GM19240 (cell line): Measurements from ENCODE around the gene NUP62.
"Not testable (repeated sequence)": the region's sequence is repeated elsewhere in the genome, so short reads cannot be mapped to it uniquely, and the experiment has no call there.

Experiments used
- DNase-seq: peaks from one replicate; pipeline ENCODE4 v3.0.0; 2011; ENCODE audit warnings: low spot score; ENCODE audit not compliant: insufficient read length

Gene NUP62, protein sequence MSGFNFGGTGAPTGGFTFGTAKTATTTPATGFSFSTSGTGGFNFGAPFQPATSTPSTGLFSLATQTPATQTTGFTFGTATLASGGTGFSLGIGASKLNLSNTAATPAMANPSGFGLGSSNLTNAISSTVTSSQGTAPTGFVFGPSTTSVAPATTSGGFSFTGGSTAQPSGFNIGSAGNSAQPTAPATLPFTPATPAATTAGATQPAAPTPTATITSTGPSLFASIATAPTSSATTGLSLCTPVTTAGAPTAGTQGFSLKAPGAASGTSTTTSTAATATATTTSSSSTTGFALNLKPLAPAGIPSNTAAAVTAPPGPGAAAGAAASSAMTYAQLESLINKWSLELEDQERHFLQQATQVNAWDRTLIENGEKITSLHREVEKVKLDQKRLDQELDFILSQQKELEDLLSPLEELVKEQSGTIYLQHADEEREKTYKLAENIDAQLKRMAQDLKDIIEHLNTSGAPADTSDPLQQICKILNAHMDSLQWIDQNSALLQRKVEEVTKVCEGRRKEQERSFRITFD

DNA sequence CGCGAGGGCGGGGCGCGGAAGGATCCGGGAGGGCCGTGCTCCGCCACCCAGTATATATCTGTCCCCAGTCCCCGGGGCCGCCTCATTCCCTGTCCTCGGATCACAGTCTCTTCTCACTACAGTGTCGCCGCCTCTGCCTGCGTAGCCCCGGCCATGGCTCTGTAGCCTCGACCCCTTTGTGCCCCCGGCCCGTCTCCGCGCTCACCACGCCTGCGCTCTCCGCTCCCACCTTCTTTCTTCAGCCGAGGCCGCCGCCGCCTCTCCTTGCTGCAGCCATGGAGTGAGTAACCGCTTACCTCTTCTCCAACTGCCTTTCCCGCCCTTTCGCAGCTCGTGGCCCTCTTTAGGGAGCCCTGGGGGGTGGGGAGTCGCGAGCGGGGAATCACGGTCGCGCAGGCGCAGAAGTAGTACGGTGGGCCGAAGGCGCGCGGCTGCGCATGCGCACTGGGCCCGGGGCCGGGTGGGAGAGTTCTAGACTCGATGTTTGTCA lies at the start of gene NUP62, which contains the start of gene ATF5:
Gene NUP62 (minus strand): TSS at position 384 of the 490 bp plus-strand sequence. CDS start 19,697 bp downstream, outside the sequence.
Gene ATF5 (plus strand): TSS at position 85 of the 490 bp plus-strand sequence. CDS start 1,646 bp downstream, outside the sequence.
- DNase-seq, result peak; percentile 86

DNA sequence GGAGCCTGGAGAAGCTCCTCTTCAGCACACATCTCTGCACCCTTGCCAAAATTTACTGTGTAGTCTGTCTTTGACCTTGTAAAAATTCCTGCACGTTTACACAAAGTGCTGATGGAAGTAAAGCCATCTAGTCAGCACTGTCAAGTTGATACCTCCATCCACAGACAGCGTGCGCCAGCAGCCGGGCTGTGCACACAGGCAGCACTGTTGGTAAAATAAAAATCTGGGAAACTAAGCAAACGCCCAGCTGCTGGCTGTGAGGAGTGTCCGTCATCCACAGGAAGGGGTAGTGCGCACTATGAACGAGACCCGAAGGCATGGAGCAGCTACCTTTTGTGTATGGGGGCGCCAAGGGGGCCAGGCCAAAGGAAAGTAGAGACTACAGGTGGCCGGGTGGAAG lies 49.0 kb upstream of the NUP62 start:
- DNase-seq, result no peak

DNA sequence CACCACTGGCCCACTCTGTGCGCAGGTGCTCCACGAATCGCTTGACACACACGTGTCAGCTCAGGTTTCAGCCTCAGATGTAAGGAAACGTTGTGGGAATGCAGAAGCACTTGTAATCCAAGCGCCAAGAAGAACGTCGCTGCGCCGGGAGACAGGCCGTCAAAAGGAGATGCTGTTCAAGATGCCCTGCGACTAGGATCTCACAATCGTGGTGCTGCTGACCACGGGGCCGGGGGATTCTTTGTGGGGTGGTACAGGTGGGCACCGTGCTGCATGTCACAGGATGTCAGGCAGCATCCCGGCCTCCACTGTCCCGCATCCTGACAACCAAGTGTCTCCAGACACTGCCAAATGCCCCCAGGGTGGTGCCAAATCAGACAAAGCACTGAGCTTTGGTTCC lies 48.6 kb upstream of the NUP62 start:
- no peak for DNase-seq

DNA sequence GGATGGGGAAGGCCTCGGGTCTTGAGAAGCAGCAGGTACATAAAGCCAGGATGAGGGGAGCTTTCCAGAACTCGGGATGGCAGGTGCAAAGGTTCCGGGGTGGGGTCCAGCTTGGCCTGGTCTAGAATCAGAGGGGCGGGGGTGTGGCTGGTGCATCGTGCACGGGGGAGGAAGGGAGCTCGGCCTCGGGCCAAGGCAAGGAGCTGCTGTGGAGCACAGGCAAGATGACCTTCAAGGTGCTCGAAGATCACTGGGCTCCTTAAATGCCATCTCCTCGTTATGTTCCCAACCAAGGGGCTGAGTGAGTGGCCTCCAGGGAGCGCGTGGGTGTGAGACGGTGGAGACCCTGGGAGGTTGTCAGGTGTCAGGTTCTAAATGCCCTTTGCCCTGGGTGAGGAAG lies 47.8 kb upstream of the NUP62 start:
- DNase-seq, result no peak

DNA sequence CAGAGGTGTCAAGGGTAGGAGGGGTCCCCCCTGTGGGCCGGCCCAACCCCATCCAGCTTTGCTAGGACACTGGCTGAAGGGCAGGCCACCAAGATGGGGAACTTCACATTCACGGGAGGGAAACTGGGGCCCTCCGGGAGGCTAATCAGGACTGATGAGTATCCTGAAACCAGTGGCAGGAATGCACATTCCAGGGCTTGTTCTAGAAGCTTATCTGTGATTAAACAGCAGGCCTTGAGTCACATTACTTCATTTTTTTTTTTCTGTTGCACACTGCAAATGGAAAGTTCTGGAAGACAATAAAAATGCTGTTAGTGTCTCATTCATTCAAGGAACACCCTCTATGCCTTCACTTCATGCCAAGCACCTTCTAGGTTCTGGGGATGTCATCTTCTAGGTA lies 47.2 kb upstream of the NUP62 start:
- DNase-seq, result no peak

DNA sequence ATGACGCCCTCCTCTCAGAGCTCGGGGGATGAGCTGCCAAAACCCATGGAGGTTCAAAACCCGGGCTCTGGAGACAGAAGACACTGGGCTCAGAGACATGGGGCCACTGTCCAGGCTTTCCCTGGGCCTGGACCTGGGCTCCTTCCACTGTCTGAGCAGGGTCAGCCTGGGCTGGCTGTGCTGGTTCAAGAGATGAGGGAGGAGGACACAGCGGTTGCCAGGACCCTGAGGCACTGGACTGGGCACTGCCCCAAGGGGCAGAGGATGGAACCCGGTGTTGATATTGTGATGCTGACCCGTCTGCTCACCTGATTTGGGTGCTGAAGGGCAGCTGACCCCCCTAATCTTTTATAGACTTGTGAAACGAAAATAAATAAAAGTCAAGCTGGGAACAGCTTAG lies 45.7 kb upstream of the NUP62 start:
- no peak for DNase-seq

DNA sequence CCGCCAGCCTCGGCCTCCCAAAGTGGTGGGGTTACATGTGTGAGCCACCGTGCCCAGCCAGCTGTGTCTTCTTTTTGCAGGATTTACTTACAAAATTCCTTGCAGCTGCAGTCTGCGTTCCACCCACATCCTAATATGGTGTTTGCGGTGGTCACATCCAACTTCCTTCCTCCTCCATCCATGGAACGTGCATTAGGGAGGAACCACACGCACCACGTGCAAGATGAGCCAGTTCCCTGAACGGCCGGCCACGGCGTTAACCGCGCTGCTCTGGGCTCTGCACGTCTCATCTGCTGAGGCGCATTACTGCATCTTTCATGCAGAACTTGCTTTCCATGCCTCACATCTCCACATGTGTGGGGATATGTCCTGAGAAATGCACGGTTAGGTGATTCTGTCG lies 44.7 kb upstream of the NUP62 start:
- DNase-seq, result no peak

DNA sequence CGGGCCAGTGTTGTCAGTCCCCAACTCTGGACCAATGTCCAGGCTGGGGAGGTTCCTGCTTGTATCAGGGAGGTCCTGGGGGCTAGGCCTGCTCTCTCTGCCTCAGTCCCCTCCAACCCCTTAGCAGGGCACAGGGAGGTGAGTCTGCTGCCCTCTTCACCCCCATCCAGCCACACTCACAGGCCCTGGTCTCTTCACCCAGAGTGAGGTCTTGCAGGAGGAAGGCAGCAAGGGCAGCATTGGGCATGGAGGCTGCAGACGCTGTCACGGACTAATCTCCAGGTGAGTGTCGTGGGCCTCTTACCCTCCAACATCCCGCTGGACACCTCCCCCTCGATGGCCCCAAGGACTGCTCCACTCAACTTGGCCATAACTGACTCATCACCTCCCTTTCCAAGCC lies 43.5 kb upstream of the NUP62 start:
- no peak for DNase-seq

DNA sequence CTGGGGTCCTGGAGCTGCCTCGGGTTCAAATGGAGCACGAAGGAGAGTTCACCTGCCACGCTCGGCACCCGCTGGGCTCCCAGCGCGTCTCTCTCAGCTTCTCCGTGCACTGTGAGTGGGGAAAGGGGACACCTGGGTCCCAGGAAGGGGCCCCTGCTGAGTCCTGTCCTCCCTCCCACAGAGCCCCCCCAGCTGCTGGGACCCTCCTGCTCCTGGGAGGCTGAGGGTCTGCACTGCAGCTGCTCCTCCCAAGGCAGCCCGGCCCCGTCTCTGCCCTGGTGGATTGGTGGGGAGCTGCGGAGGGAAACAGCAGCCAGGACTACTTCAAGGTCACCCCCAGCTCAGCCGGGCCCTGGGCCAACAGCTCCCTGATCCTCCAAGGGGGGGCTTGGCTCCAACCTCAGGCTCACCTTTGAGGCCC lies 42.7 kb upstream of the NUP62 start:
- no peak for DNase-seq

DNA sequence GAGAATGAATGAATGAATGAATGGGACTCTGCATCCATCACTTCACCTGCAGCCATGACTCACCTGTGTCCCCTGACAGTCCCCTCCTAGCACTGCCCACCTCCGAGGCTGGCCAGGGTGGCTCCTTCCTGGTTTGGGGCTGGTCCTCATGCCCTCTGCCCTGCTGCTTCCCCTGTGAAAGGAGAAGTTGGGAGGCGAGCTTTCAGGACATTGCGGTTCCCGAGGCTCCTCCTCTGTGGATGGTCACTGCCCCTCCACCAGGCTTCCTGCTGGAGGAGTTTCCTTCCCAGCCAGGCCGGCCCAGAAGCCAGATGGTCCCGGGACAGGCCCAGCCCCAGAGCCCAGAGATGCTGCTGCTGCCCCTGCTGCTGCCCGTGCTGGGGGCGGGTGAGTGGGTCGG lies 40.1 kb upstream of the NUP62 start:
- DNase-seq, result not testable (repeated sequence)

DNA sequence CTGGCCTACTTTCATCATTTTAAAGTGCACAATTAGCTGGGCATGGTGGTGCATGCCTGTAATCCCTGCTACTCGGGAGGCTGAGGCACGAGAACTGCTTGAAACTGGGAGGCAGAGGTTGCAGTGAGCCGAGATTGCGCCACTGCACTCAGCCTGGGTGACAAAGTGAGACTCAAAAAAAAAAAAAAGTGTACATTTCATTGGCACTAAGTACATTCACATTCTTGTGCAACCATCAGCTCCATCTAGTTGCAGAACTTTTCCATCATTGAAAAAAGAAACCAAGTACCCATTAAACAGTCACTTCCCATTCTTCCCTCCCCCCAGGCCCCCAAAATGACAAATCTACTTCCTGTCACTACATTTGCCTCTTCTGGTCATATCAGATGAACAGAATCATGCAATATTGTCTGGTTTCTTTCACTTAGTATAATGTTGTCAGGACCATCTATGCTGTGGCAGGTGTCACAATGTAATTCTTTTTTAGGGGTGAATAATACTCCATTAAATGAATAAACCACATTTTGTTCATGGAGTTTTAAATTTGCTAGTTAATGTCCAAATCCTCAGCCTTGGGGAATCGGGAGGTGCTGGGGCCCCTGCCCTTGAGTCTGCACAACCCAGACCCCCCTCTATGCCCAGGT lies 39.1 kb upstream of the NUP62 start:
- DNase-seq, result no peak

DNA sequence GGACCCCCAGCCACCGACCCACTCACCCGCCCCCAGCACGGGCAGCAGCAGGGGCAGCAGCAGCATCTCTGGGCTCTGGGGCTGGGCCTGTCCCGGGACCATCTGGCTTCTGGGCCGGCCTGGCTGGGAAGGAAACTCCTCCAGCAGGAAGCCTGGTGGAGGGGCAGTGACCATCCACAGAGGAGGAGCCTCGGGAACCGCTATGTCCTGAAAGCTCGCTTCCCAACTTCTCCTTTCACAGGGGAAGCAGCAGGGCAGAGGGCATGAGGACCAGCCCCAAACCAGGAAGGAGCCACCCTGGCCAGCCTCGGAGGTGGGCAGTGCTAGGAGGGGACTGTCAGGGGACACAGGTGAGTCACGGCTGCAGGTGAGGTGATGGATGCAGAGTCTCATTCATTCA lies 31.7 kb upstream of the NUP62 start, which contains the start of gene SIGLEC11:
Gene SIGLEC11 (minus strand): TSS at position 193 of the 400 bp plus-strand sequence. CDS start 91 bp downstream, at position 102.
- not testable (repeated sequence) for DNase-seq

DNA sequence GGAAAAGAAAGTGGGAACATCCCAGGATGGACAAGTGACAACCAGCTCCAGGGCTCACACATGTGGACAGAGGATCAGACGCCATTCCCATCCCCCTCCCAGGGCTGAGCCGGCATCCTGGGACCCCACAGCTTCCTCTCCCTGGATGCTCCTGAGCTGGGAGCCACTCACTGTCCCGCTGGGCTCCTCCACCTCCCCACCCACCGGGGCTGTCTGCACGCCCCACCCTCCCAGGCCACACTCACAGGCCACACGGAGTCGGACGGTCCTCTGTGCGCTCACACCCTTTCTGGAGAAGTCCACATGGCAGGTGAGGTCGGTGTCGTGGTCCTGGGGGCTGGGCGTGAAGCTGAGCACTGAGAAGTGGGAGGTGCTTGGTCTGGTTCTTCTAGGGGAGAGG lies 30.6 kb upstream of the NUP62 start:
- DNase-seq, result not testable (repeated sequence)

DNA sequence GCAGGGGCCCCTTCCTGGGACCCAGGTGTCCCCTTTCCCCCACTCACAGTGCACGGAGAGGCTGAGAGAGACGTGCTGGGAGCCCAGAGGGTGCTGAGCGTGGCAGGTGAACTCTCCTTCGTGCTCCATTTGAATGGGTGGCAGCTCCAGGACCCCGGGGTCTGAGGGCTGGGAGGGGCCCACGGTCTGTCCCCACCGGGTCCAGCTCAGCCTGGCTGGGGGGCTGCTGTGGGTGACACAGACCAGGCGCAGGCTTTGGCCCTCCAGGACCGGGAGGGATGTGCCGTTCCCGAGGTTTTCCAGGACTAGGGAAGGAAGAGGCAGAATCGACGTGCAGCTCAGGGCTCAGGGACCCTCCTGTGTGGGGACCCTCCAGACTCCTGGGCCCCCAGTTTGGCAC lies 29.3 kb upstream of the NUP62 start:
- DNase-seq, result not testable (repeated sequence)

DNA sequence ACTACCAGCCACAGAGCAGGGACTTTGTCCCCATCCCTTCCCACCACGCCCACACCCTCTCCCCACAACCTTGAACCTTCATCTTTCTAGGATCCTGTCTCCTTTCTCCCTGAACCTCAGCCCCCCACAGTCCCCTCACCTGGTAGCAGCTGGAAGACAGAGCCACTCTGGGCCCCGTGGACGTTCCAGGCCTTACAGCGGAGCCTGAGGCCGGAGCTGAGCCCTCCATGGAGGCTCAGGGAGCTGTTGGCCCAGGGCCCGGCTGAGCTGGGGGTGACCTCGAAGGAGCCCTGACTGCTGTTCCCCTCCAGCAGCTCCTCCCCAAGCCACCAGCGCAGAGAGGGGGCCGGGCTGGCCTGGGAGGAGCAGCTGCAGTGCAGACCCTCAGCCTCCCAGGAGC lies 28.8 kb upstream of the NUP62 start:
- DNase-seq, result not testable (repeated sequence)

DNA sequence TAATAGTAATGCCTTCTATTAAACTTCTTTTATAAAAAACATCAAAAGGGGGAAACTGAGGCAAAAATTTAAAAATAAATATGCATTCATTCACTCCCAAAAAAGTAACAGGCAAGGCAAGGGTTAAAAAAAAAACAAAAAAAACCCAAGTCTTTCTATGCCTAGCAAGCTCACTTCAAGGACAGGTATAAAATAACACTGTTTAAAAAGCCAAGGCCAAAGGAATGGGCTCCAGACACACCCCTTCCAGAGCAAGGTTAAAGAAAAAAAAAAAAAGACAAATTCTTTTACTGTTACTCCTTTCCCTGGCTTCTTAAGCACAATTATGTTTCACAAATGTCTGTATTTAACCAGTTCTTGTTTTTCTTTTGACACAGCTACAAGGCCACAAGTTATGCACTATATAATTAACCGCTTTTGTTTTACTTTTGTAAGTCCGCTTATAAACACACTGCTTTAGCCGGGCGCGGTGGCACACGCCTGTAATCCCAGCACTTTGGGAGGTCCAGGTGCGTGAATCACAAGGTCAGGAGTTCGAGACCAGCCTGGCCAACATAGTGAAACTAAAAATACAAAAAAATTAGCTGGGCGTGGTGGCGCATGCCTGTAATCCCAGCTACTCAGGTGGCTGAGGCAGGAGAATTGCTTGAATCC lies 28.1 kb upstream of the NUP62 start:
- no peak for DNase-seq

DNA sequence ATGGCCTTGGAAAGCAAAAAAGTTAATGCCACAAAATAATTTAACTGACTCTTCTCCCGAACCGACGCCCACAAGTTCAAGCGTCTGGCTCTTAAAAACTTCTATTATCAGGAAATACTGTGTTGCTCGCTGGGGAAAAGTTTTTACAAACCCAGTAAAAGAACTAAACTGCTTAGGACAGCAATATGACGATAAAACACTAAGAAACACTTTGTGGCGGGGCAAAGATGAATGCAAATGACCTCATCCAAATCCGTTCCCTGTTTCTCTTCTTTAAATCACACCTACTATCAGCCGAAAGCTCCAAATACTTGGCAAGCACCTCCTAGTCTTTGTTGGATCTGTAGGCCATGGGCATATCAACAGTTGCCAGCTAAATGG lies 26.8 kb upstream of the NUP62 start:
- no peak for DNase-seq

DNA sequence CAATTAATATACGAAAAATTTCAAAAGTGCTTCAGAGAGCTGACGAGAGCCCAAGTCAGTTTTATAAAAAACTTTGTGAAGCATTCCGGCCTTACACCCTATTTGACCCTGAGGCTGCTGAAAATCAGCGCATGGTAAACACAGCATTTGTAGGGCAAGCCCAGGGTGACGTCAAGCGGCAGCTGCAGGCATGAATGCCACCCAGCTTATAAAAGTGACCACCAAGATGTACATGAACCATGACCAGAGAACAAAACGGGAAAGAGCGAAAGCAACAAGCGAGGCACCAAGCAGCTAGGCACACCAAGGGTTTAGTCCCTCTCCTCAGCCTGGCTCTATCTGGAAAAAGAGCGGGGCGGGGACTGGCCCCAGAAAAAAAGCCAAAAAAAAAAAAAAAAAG lies 25.6 kb upstream of the NUP62 start:
- DNase-seq, result no peak

DNA sequence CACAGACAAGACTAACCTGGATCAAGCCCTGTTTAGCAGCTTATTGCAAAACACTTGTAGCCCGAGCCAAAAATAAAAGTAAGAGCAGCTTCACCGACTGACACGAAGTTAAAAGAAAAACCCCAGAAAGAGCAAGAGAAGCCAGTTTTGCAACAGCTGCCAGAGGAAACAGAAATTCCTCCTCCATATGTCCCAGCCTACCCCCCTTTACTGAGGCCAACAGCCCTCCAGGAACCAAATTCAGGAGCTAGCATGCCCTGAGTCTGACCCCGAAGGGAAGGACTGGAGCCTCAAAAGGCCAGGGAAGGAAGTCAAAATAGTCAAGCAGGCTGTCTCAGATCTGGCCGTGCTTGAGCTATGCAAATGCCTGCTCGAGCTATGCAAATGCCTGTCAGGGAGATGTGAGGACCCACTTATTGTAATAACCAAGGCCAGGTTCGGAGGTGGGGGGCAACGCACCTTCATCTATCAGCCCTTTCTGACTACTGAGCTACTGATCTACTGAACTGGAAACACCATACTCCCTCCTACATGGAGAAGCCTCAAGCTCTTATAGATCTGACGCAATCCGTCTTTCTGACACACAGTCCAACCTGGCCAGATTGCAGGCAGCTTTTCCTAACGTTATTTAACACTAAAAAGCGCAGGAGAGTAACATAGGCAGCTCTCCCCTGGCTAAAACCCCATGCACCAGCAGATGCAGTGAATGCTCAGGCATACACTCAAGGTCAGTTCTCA lies 25.0 kb upstream of the NUP62 start:
- DNase-seq, result no peak

DNA sequence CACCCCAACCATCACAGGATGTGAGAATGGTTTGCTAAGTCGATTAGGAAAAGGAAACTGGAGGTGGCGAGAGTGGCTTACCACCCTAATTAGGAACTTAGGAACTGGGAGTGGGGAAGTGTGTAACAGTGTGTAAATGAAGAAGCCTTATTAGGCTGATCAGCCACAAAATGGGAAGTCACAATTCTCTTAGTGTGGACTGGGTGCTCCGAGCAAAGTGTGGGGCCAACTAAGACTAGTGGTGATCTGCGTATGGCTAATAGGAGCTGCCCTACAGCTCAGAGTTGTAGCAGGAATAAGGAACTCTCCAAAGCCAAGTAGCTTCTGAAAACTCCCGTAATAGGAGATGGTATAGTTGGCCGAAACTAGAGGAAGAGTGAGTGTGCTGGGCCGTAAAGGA lies 24.1 kb upstream of the NUP62 start:
- DNase-seq, result no peak

DNA sequence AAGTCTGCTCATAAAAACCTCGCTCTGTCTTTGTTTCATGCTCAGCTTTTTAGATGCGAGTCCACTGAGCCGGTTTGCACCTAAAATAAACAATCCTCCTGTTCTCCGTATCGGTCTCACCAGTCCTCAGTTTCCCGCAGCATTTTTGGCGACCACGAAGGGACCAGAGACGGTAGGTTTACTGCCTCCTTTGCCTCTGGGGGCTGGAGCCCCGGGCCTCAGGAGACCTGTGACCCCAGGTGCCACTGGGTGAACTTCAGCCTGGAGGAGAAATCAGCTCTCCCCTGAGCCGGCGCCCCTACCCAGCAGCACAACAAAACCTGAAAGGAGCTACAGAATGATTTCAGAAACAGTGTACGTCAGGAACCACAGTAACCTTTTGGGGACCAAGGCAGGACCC lies 23.6 kb upstream of the NUP62 start:
- DNase-seq, result no peak
